Prostate gland (tissue), 2 donors: ENCODE data around the gene CTTN.

Experiments
- POLR2A ChIP-seq: fragments of 450-650 bp; IDR thresholded peaks from one replicate; pipeline ENCODE4 v1.6.1; 2016; ENCODE audit warnings: antibody characterized with exemption, mild to moderate bottlenecking
- POLR2AphosphoS5 ChIP-seq: sonication (generic); formaldehyde crosslinking; IDR thresholded peaks from one replicate; pipeline ENCODE4 v1.6.1; 2017; ENCODE audit warnings: antibody characterized with exemption
- TF ChIP-seq, protein P1 (sequence below), 4 experiments: fragments of 200-600 bp in 2 of 4; fragments of 450-650 bp in 2 of 4; sonication (generic) in 2 of 4; IDR thresholded peaks; 1 replicate in 3 of 4; 2 replicates in 1 of 4; pipeline ENCODE4 v1.5.1; 2016 to 2019; ENCODE audit warnings: antibody characterized with exemption in 4 of 4, mild to moderate bottlenecking in 2 of 4, moderate library complexity in 2 of 4

DNA sequence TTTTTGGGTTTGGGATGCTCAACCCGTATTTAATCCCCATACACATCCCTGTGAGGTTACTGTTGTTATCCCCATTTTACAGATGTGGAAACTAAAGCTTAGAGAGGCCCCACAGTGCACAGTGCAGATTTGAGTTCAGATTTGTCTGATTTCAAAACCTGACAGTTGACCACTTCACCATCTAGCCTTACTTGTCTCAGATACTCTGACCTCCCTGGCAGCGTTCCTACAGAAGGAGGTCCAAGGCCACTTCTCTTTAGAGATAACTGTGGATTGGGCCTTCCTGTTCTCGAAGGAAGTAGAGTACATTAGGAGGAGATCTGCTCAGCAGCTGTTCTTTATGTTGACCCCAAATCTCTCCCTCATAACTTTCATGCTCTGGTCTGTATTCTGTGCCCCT, 46.7 kb upstream of the CTTN start:
- TF ChIP-seq, protein P1, sequence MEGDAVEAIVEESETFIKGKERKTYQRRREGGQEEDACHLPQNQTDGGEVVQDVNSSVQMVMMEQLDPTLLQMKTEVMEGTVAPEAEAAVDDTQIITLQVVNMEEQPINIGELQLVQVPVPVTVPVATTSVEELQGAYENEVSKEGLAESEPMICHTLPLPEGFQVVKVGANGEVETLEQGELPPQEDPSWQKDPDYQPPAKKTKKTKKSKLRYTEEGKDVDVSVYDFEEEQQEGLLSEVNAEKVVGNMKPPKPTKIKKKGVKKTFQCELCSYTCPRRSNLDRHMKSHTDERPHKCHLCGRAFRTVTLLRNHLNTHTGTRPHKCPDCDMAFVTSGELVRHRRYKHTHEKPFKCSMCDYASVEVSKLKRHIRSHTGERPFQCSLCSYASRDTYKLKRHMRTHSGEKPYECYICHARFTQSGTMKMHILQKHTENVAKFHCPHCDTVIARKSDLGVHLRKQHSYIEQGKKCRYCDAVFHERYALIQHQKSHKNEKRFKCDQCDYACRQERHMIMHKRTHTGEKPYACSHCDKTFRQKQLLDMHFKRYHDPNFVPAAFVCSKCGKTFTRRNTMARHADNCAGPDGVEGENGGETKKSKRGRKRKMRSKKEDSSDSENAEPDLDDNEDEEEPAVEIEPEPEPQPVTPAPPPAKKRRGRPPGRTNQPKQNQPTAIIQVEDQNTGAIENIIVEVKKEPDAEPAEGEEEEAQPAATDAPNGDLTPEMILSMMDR (IDR thresholded peaks at IDR 0.05) = no peak
- TF ChIP-seq POLR2A (no peak), POLR2AphosphoS5 (no peak)
